GM19023 (cell line): ENCODE results near the gene HTR2B.
"Not testable (repeated sequence)": the region's sequence is repeated elsewhere in the genome, so short reads cannot be mapped to it uniquely, and the experiment has no call there.

ENCODE experiments used
- ATAC-seq: cut with Tn5 transposase; IDR thresholded peaks from one replicate; pipeline ENCODE4 v1.9.1; 2021; ENCODE audit warnings: mild to moderate bottlenecking, moderate library complexity; ENCODE audit not compliant: unreplicated experiment

HTR2B gene

DNA sequence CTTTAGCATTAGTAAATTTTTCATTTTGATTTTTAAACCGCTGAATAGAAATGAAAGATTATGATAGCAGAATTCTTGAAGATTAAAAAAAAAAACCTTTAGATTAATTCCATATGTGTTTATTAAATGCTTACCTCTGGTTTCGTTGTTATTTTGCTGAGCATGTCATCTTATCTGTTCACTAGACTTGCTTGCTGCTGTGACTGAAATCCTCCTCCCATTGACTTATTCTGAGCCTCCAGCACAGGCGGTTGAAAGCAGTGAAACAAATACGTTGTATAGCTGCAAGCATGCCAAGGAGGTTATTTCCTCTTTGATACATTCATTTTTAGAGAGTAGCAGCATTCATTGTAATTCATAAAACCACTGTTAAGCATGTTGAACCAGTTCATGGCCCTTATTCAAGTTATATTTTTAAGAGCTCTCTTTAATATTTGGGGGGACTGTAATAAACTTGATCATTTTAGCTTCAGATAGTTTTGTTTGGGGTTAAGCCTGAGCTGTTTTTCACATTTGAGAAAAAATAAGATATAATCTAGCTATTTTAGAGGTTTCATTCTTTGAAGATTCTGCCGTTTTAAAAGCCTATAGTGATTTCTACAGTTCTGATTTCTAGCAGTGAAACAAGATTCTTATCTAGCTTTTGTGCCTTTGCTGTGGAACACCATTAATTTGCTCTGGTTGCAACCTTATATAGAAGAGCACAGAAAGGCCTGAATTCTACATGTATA, at the start of gene HTR2B:
TSS of gene HTR2B (minus strand) at position 205 of the 731 bp plus-strand sequence. CDS start 1,278 bp downstream, outside the sequence.
- no peak for ATAC-seq

DNA sequence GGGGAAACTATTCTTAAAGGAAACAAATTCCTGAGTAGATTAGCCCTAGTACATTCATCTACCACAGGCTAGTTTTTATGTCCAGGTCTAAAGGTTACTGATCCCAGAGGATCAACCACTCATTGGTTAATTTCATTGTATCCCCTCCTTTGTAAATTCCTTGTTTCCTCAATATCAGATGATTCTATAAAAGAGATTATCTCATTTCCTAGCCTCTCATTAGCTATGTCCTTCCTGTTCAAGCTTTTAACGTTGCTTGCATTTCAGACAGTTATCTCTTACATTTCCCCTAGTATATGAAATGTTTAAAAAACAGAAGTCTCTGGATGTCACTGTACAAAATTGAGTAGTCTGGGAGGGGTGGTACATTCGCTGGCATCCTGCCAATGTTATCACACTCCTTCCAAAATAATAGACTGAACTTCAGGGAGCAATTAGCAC, 49.4 kb upstream of the HTR2B start:
- ATAC-seq = no peak

DNA sequence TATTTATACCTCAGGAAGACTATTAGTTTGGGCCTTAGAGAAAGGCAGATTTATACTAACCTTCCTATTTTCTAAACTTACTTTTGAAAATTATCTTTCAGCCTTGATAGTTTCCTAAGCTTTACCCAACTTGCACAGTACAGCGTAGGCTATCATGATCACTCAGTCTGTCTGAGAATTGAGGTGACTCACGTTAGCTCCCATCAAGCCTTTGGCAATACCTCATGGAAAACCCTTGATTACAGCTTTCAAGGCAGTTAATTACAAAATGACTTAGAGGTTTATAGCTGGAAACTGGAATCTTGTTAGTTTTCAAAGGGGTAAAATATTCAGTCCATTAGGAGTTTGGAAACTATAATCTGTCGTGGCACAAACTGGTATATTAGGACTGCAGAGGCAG, 47.2 kb upstream of the HTR2B start:
- no peak for ATAC-seq

DNA sequence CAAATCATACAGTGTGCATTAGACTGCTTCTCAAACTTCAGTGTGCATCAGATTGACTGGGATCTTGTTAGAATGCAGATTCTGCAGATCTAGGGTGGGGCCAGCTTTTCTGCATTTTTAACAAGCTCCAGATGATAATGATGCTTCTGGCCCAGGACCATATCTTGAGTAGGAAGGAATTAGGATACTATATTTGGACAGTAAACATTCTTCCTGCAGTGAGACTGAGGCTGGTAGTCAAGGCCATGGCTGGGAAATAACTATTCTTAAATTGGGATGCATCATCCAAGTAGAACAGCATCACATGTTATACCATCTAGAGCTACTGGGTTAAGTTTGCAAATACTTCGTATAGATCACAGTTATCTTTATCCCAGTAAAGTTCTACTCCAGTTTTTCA, 45.2 kb upstream of the HTR2B start:
- ATAC-seq = no peak

DNA sequence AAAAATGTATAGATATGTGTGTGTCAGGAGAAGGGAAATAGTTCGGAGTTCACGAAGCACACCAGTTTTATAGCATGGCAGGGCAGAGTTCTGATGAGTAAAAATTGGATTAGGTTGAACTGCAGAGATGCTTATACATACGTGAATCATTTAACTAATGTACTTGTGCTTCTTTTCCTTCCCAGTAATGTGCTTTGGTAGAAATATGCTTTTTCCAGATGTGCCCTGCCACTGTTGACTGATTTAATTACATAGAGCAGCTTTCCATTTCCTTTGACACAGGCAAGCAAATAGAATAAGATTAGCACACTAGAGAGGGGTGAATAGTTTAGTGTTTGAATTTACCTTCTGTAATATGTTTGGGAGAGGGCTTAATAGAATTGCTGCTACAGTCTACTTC, 44.6 kb upstream of the HTR2B start:
- ATAC-seq = no peak

DNA sequence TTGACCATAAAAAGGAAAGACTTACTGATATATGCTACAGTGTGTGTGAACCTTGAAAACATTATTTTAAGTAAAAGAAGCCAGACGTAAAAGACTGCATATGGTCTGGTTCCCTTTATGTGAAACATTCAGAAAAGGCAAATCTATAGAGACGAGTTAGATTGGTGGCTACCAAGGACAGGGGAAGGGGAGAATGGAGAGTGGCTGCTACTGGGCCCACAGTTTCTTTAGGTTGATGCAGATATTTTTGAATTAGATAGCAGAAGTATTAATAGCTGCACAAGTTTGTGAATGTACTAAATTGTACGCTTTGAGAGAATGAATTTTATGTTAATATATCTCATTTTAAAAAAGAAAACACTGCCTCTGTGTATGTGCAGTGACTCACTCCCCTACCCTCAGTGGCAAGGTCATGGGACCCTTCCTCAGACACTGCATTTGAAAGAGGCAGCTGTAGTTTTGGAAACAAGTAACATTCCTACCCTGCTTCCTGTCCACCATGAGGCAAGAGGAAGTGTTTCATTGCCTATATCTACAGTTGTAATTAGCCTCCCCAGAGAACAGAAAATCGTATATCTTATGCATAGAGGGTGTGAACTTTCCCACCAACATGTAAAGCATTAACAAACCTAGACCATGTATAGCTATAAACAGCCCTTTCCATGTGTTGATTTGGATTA, 43.8 kb upstream of the HTR2B start:
- no peak for ATAC-seq

DNA sequence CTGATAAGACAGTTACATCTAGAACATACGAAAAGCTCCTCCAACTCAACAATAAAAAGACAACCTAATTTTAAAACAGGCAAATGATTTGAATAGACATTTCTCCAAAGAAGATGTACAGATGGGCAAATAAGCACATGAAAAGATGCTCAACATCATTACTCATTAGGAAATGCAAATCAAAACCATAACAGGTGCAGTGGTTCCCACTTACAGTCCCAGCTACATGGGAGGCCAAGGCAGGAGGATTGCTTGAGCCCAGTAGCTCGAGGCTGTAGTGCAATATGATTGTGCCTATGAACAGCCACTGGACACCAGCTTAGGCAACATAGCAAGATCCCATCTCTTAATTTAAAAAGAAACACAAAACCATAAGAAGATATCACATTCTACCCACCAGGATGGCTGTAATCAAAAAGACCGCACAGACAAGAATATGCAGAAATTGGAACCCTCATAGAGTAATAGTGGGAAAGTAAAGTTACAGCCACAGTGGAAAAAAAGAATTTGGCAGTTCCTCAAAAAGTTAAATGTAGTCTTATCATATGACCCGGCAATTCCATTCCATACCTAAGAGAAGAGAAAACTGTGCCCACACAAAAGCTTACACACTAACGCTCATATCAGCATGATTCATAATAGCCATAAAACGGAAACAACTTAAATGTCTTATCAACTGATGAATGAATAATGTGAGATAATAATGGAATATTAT, 43.1 kb upstream of the HTR2B start:
- ATAC-seq = no peak

DNA sequence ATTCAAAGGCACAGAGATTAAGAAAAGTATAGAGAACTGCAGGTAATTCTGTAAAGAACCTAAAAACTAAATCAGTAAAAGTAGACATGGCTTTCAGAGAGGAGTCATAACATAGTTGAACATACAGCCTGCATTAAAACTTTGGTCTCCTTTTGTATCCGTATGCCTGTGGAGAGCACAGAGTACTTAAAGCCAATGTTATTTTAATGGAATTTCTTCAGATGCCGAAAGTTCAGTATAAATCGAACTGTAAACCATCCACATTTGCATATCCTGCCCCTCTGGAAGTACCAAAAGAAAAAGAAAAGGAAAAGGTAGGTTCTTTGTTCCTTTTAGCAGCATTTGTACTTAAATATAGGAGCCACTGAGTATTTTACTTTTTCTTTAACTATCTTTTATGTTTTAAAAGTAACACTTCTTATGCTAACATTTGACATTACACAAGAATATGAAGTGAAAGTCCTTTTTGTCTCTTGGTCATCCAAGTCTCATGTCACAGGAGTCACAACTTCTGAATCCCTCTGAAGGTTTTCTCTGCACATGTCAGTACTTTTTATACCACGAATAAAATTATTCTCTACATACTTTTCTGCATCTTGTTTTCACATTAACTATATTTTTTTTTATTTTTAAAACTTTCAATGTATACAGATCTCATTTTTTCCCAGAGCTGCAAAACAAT, 38.7 kb upstream of the HTR2B start:
- ATAC-seq = no peak

DNA sequence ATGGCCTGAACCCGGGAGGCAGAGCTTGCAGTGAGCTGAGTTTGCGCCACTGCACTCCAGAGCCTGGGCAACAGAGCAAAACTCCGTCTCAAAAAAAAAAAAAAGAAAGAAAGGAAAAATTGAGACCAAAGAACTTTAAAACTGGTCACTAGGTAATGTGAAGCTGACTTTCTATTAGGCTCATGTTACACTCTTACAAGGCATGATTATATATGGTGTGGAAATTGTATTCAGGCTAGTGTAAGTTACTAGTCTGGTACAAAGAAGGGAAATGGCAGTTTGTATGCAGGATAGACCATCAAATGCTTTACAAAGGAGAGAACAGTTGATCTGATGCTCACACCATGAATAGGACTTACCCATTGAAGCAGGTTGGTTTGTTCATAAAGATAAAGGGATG, 38.2 kb upstream of the HTR2B start:
- ATAC-seq = no peak

DNA sequence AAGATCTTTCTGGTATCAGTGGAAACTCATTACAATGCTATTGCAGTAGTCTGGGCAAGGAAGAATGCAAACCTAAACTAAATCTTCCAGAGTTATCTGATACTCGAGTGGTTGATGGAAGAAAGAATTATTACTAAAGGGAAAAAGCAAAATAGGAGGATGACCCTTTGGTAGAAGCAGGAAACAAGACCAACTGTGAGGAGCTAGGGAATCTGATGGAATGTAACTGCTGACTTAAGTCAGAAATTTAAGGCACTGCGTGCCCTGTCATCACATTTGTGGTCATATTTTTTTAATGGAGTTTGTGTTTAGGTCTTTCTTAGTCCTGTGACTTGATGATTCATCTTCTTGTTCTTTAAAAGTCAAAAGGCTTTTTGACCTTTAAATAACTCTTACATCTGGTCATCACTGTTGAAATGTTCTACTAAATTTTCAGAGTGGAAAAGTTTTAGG, 37.1 kb upstream of the HTR2B start:
- ATAC-seq = no peak

DNA sequence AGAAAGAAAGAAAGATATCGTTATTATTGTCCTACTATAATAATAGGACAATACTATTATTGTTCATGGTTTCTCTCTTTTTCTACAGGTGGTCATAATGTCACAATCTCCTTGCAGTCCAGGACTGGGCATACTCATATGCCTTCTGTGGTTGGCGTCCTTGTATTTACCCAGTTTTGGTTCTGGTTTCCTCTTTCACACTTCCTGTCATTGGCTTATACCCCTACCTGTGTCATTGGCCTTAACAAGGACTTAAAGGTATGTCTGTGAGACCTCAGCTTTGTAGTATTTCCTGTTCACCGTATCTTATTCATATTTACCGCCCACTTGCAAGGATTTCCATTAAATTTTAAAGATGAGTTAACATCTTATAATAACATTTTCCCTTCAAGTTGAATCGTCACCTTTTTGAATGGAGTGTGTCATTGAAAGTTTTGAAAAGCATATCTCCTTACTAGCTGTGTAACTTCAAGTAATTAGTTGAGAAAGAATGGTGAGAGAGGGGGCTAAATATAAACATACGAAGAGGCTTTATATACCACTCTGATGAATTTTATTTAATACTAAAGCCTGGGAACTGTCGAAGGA, 36.5 kb upstream of the HTR2B start:
- ATAC-seq = no peak

DNA sequence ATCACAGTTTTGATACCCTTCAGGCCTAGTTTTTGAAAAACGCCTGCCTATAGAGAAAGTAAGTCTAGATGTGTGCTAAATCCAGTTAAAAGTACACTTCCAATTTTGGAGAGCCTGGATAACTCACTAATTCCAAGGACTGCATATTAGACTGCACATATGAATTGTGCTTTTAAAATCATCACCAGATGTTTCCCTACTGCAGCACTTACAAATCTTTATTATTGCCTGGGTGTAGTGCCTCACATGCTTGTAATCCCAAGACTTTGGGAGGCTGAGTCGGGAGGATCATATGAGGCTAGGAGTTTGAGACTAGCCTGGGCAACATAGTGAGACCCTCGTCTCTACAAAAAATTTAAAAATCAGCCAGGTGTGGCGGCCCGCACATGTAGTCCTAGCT, 35.9 kb upstream of the HTR2B start:
- no peak for ATAC-seq

DNA sequence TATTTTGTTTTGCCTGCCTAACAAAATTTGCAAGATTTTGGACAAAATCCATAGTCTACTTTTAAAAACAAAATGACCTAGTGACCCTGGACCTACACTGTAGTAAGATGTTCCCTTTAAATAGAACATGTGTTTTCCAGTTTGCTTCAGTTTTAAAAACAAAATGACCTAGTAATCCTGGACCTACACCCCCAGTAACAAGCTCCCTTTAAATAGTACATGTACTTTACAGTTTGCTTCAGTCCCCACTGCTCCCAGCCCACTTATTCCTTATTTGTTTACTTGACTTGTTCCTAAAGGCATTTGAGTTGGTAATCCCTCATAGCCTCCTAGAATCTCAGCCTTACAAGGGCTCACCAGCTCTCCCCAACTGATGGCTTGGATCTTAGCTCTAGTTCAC, 34.5 kb upstream of the HTR2B start:
- no peak for ATAC-seq

DNA sequence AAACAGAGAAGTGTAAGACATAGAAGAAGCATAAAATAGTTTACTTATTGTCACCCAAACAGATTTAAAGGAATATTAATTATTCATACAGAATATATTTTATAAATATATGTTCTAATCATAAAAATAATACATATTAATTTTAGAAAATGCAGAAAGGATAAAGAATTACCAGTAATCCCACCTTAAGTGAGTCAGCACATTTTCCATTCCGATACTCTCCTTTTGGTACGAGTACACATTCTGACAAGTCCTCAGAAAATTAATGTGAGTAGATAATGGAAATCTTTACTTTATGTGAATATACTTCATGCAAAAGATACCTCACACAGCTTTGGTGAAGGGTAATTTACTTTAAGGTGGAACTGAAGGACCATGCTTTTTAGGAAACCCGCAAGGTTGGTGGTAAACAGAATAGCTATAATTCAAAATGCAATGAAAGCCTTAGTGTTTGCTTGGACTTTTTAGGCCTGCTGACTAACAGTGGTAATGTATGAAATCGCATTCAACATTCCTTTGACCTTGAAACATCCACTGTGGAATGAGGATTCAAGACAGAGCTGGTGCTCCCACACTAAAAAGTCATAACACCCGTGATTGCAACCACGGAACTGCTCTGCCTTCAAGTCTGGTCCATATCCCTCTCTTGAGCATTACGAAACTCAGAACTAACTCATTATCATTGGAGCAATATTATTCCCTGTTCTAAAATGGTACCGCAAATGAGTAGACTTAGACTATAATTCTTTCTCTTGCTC, 28.1 kb upstream of the HTR2B start:
- no peak for ATAC-seq

DNA sequence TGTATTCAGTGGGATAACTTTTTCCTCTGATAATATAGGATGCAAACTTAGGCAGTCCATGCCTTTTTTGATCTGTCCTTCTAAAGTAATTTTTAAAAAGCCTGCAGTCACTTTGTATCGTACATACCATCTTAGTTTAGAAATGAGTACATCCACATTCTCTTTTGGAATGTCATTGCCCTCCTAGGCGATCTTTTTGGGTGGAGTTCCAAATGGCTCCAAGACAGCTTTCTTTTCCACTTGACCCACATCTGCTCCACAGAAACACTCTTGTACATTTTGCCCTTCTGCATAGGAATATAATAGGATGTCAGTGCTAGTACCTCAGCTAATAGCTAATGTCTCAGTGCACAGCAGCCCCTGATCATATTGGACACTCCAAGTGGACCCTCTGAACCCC, 21.8 kb upstream of the HTR2B start:
- no peak for ATAC-seq

DNA sequence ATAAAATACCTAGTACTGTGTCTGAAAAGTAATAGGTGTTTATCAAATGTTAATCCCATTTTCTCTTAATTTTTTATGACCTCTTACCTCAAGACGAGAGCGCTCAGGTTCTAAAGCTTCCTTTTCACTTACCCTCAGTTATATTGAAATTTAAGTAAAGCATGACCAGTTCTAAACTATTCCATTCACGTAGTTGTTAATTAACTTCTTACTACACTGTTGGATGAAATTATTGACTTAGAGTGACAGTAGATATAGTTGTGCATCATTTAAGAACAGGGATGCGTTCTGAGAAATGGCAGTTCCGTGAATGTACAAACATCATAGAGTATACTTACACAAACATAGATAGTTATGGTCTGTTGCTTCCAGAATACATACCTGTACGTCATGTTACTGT, 20.1 kb upstream of the HTR2B start:
- ATAC-seq = no peak

DNA sequence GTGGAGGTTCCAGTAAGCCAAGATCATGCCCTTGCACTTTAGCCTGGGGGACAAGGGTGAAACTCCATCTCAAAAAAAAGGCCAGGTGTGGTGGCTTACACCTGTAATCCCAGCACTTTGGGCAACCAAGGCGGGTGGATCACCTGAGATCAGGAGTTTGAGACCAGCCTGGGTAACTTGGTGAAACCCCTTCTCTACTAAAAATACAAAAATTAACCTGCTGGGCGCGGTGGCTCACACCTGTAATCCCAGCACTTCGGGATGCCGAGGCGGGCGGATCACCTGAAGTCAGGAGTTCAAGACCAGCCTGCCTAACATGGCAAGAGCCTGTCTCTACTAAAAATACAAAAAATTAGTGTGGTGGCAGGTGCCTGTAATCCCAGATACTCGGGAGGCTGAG, 16.0 kb upstream of the HTR2B start:
- not testable (repeated sequence) for ATAC-seq

DNA sequence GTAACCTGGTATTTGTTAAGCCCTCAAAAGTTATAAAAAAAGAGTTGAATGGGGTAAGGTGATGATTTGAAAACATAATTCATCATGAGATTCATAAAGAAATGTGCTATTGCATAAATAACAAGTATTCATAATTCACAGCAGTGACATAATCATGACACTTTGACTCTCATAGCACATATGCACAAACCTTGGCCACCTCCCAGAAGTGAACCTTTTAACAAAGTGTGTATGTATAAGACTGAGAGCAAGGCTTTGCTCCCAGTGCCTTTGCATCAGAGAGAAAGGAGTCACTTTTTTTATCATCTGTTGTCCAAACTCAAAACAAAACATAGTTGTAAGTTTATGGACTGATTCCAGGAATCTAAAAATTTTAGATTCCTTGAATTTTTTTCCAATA, 15.0 kb upstream of the HTR2B start:
- ATAC-seq = no peak

DNA sequence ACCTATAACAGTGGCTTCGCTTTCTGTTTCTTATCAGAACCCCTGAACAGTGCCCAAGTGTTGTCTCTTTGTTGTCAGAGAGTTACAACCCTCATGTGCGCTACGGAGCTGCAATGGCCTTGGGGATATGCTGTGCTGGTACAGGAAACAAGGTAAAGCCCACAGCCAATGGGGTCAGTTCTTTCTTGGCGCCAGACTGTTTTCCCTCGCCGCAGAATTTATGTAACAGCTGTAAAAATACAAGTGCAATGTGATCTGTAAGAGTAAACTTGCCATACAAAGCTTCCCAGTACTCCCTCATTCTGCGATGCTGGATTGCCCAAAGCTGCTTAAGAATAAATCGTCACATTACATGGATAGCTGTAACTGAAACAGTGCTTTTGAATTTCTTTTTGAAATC, 13.9 kb upstream of the HTR2B start:
- ATAC-seq = no peak
